Gastrocnemius medialis (tissue), 4 donors: ENCODE measurements around the gene DEDD2.

Experiments used
- CTCF ChIP-seq, 5 experiments: fragments of 450-650 bp in 3 of 5; fragments of 200-600 bp in 2 of 5; sonication (generic) in 2 of 5; IDR thresholded peaks in 4 of 5; conservative IDR thresholded peaks in 1 of 5; 1 replicate in 4 of 5; 2 replicates in 1 of 5; pipeline ENCODE4 v1.5.1; 2016 to 2019; ENCODE audit warnings: antibody characterized with exemption in 5 of 5, mild to moderate bottlenecking in 3 of 5, moderate library complexity in 3 of 5
- POLR2A ChIP-seq, 2 donors: fragments of 450-650 bp; IDR thresholded peaks; one replicate each; pipeline ENCODE4 v1.6.1; 2017; ENCODE audit warnings: antibody characterized with exemption in 2 of 2, mild to moderate bottlenecking in 2 of 2, moderate library complexity in 2 of 2

GRCh38 chr19:42188665-42189064 is 28.8 kb downstream of the DEDD2 start:
- TF ChIP-seq CTCF (IDR thresholded peaks at IDR 0.05 in 4 of 5, conservative IDR thresholded peaks at IDR 0.05 in 1 of 5) (no peak), POLR2A (IDR thresholded peaks at IDR 0.05) (no peak)
